H1 (cell line): ENCODE data around the gene NELL2. TPM values are rescaled to one million over a fixed set of nuclear protein-coding genes. Genes with fewer than 3 reads are reported as not detected.

Experiments
- CTCF ChIA-PET: fragments of 300-600 bp; sonication (Branson Sonifier 250); formaldehyde crosslinking; loops from one replicate; lab custom pipeline; 2021; ENCODE audit not compliant: partially characterized antibody; lab: Charles Lee
- POLR2A ChIA-PET: fragments of 300-600 bp; sonication (Branson Sonifier 250); formaldehyde crosslinking; loops from one replicate; lab custom pipeline; 2021; ENCODE audit warnings: inconsistent platforms; ENCODE audit not compliant: partially characterized antibody; lab: Charles Lee
- DNase-seq, 2 experiments: peaks; one replicate each; pipeline versions ENCODE4 v3.0.0 to v3.0.0-alpha.2; 2010 to 2022; ENCODE audit warnings: low spot score in 2 of 2, low read depth in 1 of 2, mixed read lengths in 1 of 2
- FAIRE-seq: peaks from 2 replicates; lab custom pipeline; 2011; peaks lifted over from hg19 to GRCh38; lab: Jason Lieb, UNC
- H2AFZ ChIP-seq: 2 replicates; pipeline ENCODE4 v1.8.1; 2012; ENCODE audit warnings: low read length, inconsistent platforms
- H2AK5ac ChIP-seq: 2 replicates; pipeline ENCODE4 v1.6.1; 2013; ENCODE audit warnings: low read depth, low read length
- H2BK120ac ChIP-seq: replicated peaks from 2 replicates; pipeline ENCODE3; 2013; ENCODE audit warnings: low read depth, low read length, inconsistent platforms
- H2BK12ac ChIP-seq: 2 replicates; pipeline ENCODE4 v1.6.1; 2013; ENCODE audit warnings: low read depth, low read length
- H2BK15ac ChIP-seq: 2 replicates; pipeline ENCODE4 v1.6.1; 2013; ENCODE audit warnings: low read length
- H2BK20ac ChIP-seq: 2 replicates; pipeline ENCODE4 v1.6.1; 2013; ENCODE audit warnings: low read length
- H2BK5ac ChIP-seq: 2 replicates; pipeline ENCODE4 v1.6.1; 2013; ENCODE audit warnings: low read depth, low read length
- H3K14ac ChIP-seq: 2 replicates; pipeline ENCODE4 v1.6.1; 2013; ENCODE audit warnings: inconsistent platforms; ENCODE audit not compliant: insufficient read length
- H3K18ac ChIP-seq: 2 replicates; pipeline ENCODE4 v1.6.1; 2013; ENCODE audit warnings: low read length; ENCODE audit errors: extremely low read depth
- H3K23ac ChIP-seq: 2 replicates; pipeline ENCODE4 v1.6.1; 2013; ENCODE audit warnings: inconsistent platforms; ENCODE audit not compliant: insufficient read length
- H3K23me2 ChIP-seq: 2 replicates; pipeline ENCODE4 v1.6.1; 2013; ENCODE audit warnings: low read depth, low read length
- H3K27ac ChIP-seq: 2 replicates; pipeline ENCODE4 v1.6.1; 2011; ENCODE audit warnings: low read depth, low read length, inconsistent platforms
- H3K27me3 ChIP-seq, 4 experiments: replicated peaks in 1 of 4; 1 replicate in 1 of 4; 2 replicates in 3 of 4; pipeline versions ENCODE4 v1.6.1 to v1.8.1; 2011 to 2013; ENCODE audit warnings: low read length in 3 of 4, mild to moderate bottlenecking in 3 of 4, inconsistent platforms in 2 of 4, mixed read lengths in 2 of 4, moderate library complexity in 1 of 4; ENCODE audit not compliant: control insufficient read depth in 3 of 4, insufficient read depth in 3 of 4; ENCODE audit errors: extremely low read depth in 1 of 4
- H3K36me3 ChIP-seq, 4 experiments: 2 replicates each; pipeline versions ENCODE4 v1.6.1 to v1.8.1; 2011 to 2013; ENCODE audit warnings: mild to moderate bottlenecking in 4 of 4, low read length in 3 of 4, moderate library complexity in 2 of 4, control low read depth in 1 of 4, inconsistent platforms in 1 of 4; ENCODE audit not compliant: insufficient read depth in 4 of 4, control insufficient read depth in 2 of 4
- H3K4ac ChIP-seq: replicated peaks from 2 replicates; pipeline ENCODE3; 2013; ENCODE audit warnings: low read length, low read depth, mixed read lengths, inconsistent platforms; ENCODE audit not compliant: insufficient read length
- H3K4me1 ChIP-seq, 4 experiments: replicated peaks in 1 of 4; 1 replicate in 1 of 4; 2 replicates in 3 of 4; pipeline versions ENCODE4 v1.6.1 to v1.8.1; 2011 to 2013; ENCODE audit warnings: low read length in 3 of 4, inconsistent platforms in 2 of 4, mixed read lengths in 1 of 4; ENCODE audit not compliant: insufficient read depth in 4 of 4, control insufficient read depth in 3 of 4
- H3K4me2 ChIP-seq, 2 experiments: 2 replicates each; pipeline versions ENCODE4 v1.6.1 to v1.8.1; 2011 to 2013; ENCODE audit warnings: low read depth in 2 of 2, low read length in 2 of 2, control low read depth in 1 of 2, inconsistent platforms in 1 of 2, mild to moderate bottlenecking in 1 of 2; ENCODE audit not compliant: insufficient read depth in 1 of 2
- H3K4me3 ChIP-seq, 4 experiments: fragments of 200-600, 300-600 bp in 1 of 4; sonication (generic), shearing (Covaris generic), sonication (Bioruptor Twin) in 1 of 4; 2 replicates each; pipeline versions ENCODE4 v1.5.1 to v1.8.1; 2011 to 2016; ENCODE audit warnings: low read length in 4 of 4, low read depth in 3 of 4, control low read depth in 2 of 4, inconsistent platforms in 2 of 4, mild to moderate bottlenecking in 2 of 4, mixed read lengths in 1 of 4, moderate library complexity in 1 of 4; ENCODE audit not compliant: insufficient read depth in 2 of 4; ENCODE audit errors: extremely low read depth in 1 of 4
- H3K56ac ChIP-seq: replicated peaks from 2 replicates; pipeline ENCODE3; 2013; ENCODE audit warnings: low read depth, mild to moderate bottlenecking, mixed read lengths, low read length, inconsistent platforms; ENCODE audit not compliant: insufficient read length
- H3K79me1 ChIP-seq: 2 replicates; pipeline ENCODE4 v1.6.1; 2013; ENCODE audit warnings: low read depth, low read length, control low read depth
- H3K79me2 ChIP-seq, 2 experiments: 2 replicates each; pipeline versions ENCODE4 v1.6.1 to v1.8.1; 2012 to 2013; ENCODE audit warnings: low read length in 2 of 2, mild to moderate bottlenecking in 2 of 2, inconsistent platforms in 1 of 2; ENCODE audit not compliant: insufficient read depth in 2 of 2, control insufficient read depth in 1 of 2
- H3K9ac ChIP-seq, 4 experiments: replicated peaks in 1 of 4; 1 replicate in 1 of 4; 2 replicates in 3 of 4; pipeline versions ENCODE4 v1.6.1 to v1.8.1; 2011 to 2013; ENCODE audit warnings: low read depth in 3 of 4, low read length in 3 of 4, control low read depth in 2 of 4, mild to moderate bottlenecking in 2 of 4, moderate library complexity in 2 of 4, inconsistent platforms in 1 of 4; ENCODE audit errors: extremely low read depth in 1 of 4
- H3K9me3 ChIP-seq, 2 experiments: 2 replicates each; pipeline versions ENCODE4 v1.6.1 to v1.8.1; 2012 to 2013; ENCODE audit warnings: mild to moderate bottlenecking in 2 of 2, moderate library complexity in 2 of 2, control low read depth in 1 of 2, inconsistent platforms in 1 of 2, low read depth in 1 of 2, low read length in 1 of 2, mixed read lengths in 1 of 2; ENCODE audit not compliant: insufficient read depth in 2 of 2
- H4K20me1 ChIP-seq, 2 experiments: replicated peaks in 1 of 2; 2 replicates each; pipeline versions ENCODE3 to v1.8.1; 2011 to 2013; ENCODE audit warnings: inconsistent platforms in 2 of 2, low read length in 2 of 2, mild to moderate bottlenecking in 1 of 2; ENCODE audit not compliant: insufficient read depth in 2 of 2, control insufficient read depth in 1 of 2
- H4K5ac ChIP-seq: 2 replicates; pipeline ENCODE4 v1.6.1; 2013; ENCODE audit warnings: low read length, low read depth, mixed read lengths, inconsistent platforms; ENCODE audit not compliant: insufficient read length
- H4K8ac ChIP-seq: 2 replicates; pipeline ENCODE4 v1.8.0; 2013; ENCODE audit warnings: mild to moderate bottlenecking, moderate library complexity, low read length, inconsistent platforms; ENCODE audit not compliant: insufficient read depth; ENCODE audit errors: extremely low read depth
- H4K91ac ChIP-seq: replicated peaks from 2 replicates; pipeline ENCODE3; 2013; ENCODE audit warnings: low read length, mixed read lengths, inconsistent platforms; ENCODE audit not compliant: insufficient read length
- BRCA1 ChIP-seq: IDR thresholded peaks from 2 replicates; pipeline ENCODE4 v1.6.1; 2012; ENCODE audit warnings: low read depth, low read length, improper control_type of control experiment
- CBX5 ChIP-seq: fragments of 300-800, 300-1000 bp; sonication (generic); IDR thresholded peaks from 2 replicates; pipeline ENCODE4 v1.7.1; 2016; ENCODE audit warnings: antibody characterized with exemption, low read length, low read depth
- CBX8 ChIP-seq: fragments of 300-800, 300-1000 bp; sonication (generic); IDR thresholded peaks from 2 replicates; pipeline ENCODE4 v1.7.1; 2016; ENCODE audit warnings: low read depth, low read length, borderline replicate concordance
- CHD2 ChIP-seq: IDR thresholded peaks from 2 replicates; pipeline ENCODE4 v1.6.1; 2012; ENCODE audit warnings: low read length, improper control_type of control experiment
- E2F6 ChIP-seq: IDR thresholded peaks from 2 replicates; pipeline ENCODE4 v1.6.1; 2012; ENCODE audit warnings: inconsistent platforms
- EGR1 ChIP-seq: IDR thresholded peaks from 2 replicates; pipeline ENCODE4 v1.6.1; 2011; ENCODE audit warnings: low read depth, low read length, borderline replicate concordance
- KDM5A ChIP-seq: fragments of 200-600 bp; IDR thresholded peaks from 2 replicates; pipeline ENCODE4 v1.7.1; 2012; ENCODE audit warnings: mild to moderate bottlenecking, low read length, inconsistent platforms, mixed read lengths
- MAFK ChIP-seq: IDR thresholded peaks from 2 replicates; pipeline ENCODE4 v1.6.1; 2012; ENCODE audit warnings: low read depth, mild to moderate bottlenecking, improper control_type of control experiment, low read length
- PHF8 ChIP-seq: fragments of 200-600 bp; sonication (generic); conservative IDR thresholded peaks from 2 replicates; pipeline ENCODE4 v1.7.1; 2012; ENCODE audit warnings: low read depth, mild to moderate bottlenecking, inconsistent platforms, low read length, moderate library complexity
- SP1 ChIP-seq: IDR thresholded peaks from 2 replicates; pipeline ENCODE4 v1.6.1; 2011; ENCODE audit warnings: low read depth, low read length
- SUZ12 ChIP-seq: fragments of 200-600 bp; sonication (generic); IDR thresholded peaks from 2 replicates; pipeline ENCODE4 v1.6.1; 2012; ENCODE audit warnings: mild to moderate bottlenecking, inconsistent platforms, low read length, moderate library complexity, mixed read lengths
- TBP ChIP-seq: IDR thresholded peaks from 2 replicates; pipeline ENCODE4 v1.6.1; 2011; ENCODE audit warnings: low read depth, low read length, improper control_type of control experiment
- TEAD4 ChIP-seq: IDR thresholded peaks from 2 replicates; pipeline ENCODE4 v1.6.1; 2012; ENCODE audit warnings: low read depth, low read length, inconsistent platforms, mixed read lengths
- WGBS, 2 experiments: shearing (Covaris generic) in 1 of 2; methylation state at CpG; one replicate each; pipeline versions ENCODE4 v1.1.6 to v1.1.7; 2013 to 2015; ENCODE audit warnings: low lambda C conversion rate in 2 of 2, mixed read lengths in 2 of 2, inconsistent platforms in 1 of 2, low coverage in 1 of 2, missing lambda C conversion rate in 1 of 2; ENCODE audit not compliant: insufficient replicate concordance in 2 of 2, insufficient coverage in 1 of 2, insufficient read length in 1 of 2; ENCODE audit errors: extremely low coverage in 1 of 2, missing lambda C conversion rate in 1 of 2; 5-methylcytosine and 5-hydroxymethylcytosine counted together
- polyA plus RNA-seq, 7 experiments: library from polyadenylated mRNA; depleted of rRNA in 3 of 7; stranded (reverse) in 5 of 7; unstranded in 2 of 7; fragments of >200 nt in 5 of 7; fragments of 200-250 nt in 2 of 7; gene quantifications; 1 replicate in 5 of 7; 2 replicates in 1 of 7; 4 replicates in 1 of 7; pipeline versions ENCODE4 v1.2.1 to v1.2.3, GENCODE V29; 2011 to 2013; ENCODE audit warnings: missing spikeins in 2 of 7, mixed read lengths in 2 of 7
- total RNA-seq: library from RNA; stranded (reverse); fragmentation: NEBNext Ultra II Directional; extraction: Animal tissue kit (Norgen Biotek cat#: 25700); gene quantifications from 2 replicates; pipeline ENCODE4 v1.2.1, GENCODE V29; 2021
- TF ChIP-seq, protein P1 (sequence below): IDR thresholded peaks from 2 replicates; pipeline ENCODE4 v1.6.1; 2011; ENCODE audit warnings: low read length, improper control_type of control experiment

The NELL2 gene
- total and polyA plus RNA-seq, 2 of the 8 experiments (the other 6 are each of a cell fraction or from before 2014, with no cell fraction given), result 54.2 to 56.8 TPM

DNA sequence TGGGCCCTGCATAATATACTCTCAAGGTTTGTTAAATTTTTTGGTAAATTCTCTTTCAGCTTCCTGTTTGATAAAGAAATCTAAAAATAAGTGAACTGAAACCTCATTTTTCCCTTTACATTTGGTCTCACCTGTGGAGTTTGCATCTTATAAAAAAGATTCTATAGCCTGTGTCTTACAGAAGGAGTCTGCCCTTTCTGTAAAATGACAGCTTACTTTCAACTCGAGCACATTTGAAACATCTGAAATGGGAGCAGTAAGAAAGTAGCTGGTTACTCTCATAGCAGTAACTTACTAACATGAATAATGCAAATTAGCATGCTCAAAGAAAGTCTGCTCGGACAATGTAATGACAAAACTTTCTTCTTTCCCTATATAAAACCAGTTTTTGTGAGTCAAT, 155.8 kb downstream of the NELL2 start:
- H3K9me3 ChIP-seq, result peaks cover 0 to 4% of the 10 kb centered on the region in 2 experiments; a peak in 1 of 4 replicates
- no peaks in the 10 kb centered on the region for H4K20me1 ChIP-seq
- no peak overlapping the region for H2AFZ ChIP-seq
- H3K4me1 ChIP-seq, result no peaks in the 10 kb centered on the region
- H2BK5ac ChIP-seq, result no peak overlapping the region
- H3K18ac ChIP-seq, result no peak overlapping the region
- no peak overlapping the region for H2BK12ac ChIP-seq
- no peak overlapping the region for H4K5ac ChIP-seq
- FAIRE-seq, result no peak
- no peak overlapping the region for H4K91ac ChIP-seq
- H3K27ac ChIP-seq, result no peak overlapping the region
- H3K4me3 ChIP-seq, result no peak overlapping the region
- H3K14ac ChIP-seq, result no peak overlapping the region
- H4K8ac ChIP-seq, result no peak overlapping the region
- H3K27me3 ChIP-seq, result no peaks in the 10 kb centered on the region
- H3K23me2 ChIP-seq, result no peaks in the 10 kb centered on the region
- no peak overlapping the region for H2BK120ac ChIP-seq
- no peak overlapping the region for H2AK5ac ChIP-seq
- POLR2A ChIA-PET, result no interaction called here
- H3K4me2 ChIP-seq, result no peak overlapping the region
- no peak overlapping the region for H2BK15ac ChIP-seq
- H3K9ac ChIP-seq, result no peak overlapping the region
- 69% methylated on average over 2 of the region's 2 CpGs; no CpG with 5 or more reads in 1 of the 2 experiments for WGBS, 2 experiments
- no peak overlapping the region for H2BK20ac ChIP-seq
- no peak overlapping the region for H3K23ac ChIP-seq
- no peak overlapping the region for H3K56ac ChIP-seq
- no peaks in the 10 kb centered on the region for H3K36me3 ChIP-seq
- no peak for DNase-seq
- no peak overlapping the region for H3K4ac ChIP-seq
- CTCF ChIA-PET, result interaction anchor here (0.7 kb wide), 1 partner anchor 304 kb away, joined by 3 read pairs; no protein-coding TSS in a partner anchor
- H3K79me2 ChIP-seq, result peaks cover 0 to 5% of the 10 kb centered on the region in 2 experiments; a peak in 1 of 4 replicates
- H3K79me1 ChIP-seq, result no peaks in the 10 kb centered on the region
- TF ChIP-seq CBX5, result no peak
- no peak for TF ChIP-seq CHD2
- no peak for TF ChIP-seq SP1
- TF ChIP-seq SUZ12, result no peak
- TF ChIP-seq, protein P1, sequence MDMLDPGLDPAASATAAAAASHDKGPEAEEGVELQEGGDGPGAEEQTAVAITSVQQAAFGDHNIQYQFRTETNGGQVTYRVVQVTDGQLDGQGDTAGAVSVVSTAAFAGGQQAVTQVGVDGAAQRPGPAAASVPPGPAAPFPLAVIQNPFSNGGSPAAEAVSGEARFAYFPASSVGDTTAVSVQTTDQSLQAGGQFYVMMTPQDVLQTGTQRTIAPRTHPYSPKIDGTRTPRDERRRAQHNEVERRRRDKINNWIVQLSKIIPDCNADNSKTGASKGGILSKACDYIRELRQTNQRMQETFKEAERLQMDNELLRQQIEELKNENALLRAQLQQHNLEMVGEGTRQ, result no peak
- TF ChIP-seq TEAD4, result no peak
- no peak for TF ChIP-seq BRCA1
- no peak for TF ChIP-seq TBP
- TF ChIP-seq E2F6, result no peak
- TF ChIP-seq PHF8, result no peak
- TF ChIP-seq MAFK, result no peak
- no peak for TF ChIP-seq KDM5A
- TF ChIP-seq CBX8, result no peak
- TF ChIP-seq EGR1, result no peak
